HCT116 (cell line): Measurements from ENCODE around the gene APOL3. TPM values are rescaled to one million over a fixed set of nuclear protein-coding genes. Genes with fewer than 3 reads are reported as not detected.

ENCODE experiments used
- ATAC-seq: fragments of 200-7000 bp; cut with Tn5 transposase; 2 replicates; pipeline ENCODE4 v1.9.1; 2020; ENCODE audit warnings: mild to moderate bottlenecking, moderate library complexity
- BruUV-seq: library from RNA; stranded (reverse); fragments of 400-500 nt; replicated peaks from 2 replicates; lab custom pipeline; 2021; lab: Mats Ljungman, UMichigan
- CTCF ChIA-PET: fragments of 300-600 bp; sonication (Branson Sonifier 250); formaldehyde crosslinking; loops from one replicate; lab custom pipeline; 2021; ENCODE audit warnings: antibody characterized with exemption; lab: Charles Lee
- POLR2A ChIA-PET: fragments of 300-600, 350-600 bp; sonication (Branson Sonifier 250); formaldehyde crosslinking; loops from one replicate; lab custom pipeline; 2021; ENCODE audit warnings: antibody characterized with exemption; lab: Charles Lee
- RAD21 ChIA-PET, 2 experiments: fragments of 300-600 bp; sonication (Branson Sonifier 250); formaldehyde crosslinking; loops; one replicate each; lab custom pipeline; 2023; ENCODE audit warnings: low total read pairs in 2 of 2; ENCODE audit not compliant: uncharacterized antibody in 2 of 2, unreplicated experiment in 2 of 2, low non-redundant PET in 1 of 2; lab: Charles Lee
- DNase-seq: peaks from one replicate; pipeline ENCODE4 v3.0.0-alpha.2; 2010; ENCODE audit warnings: low read depth, low spot score
- H2AFZ ChIP-seq: fragments of 200-600 bp; shearing (Covaris generic), sonication (generic); 2 replicates; pipeline ENCODE4 v1.6.1; 2017; ENCODE audit warnings: low read depth, mixed run types, mixed read lengths, antibody characterized with exemption, low read length; ENCODE audit not compliant: poor library complexity, severe bottlenecking
- H3K27ac ChIP-seq: 2 replicates; pipeline ENCODE4 v1.5.1; 2012; ENCODE audit warnings: low read depth, low read length
- H3K27me3 ChIP-seq: fragments of 200-600 bp; sonication (generic); 2 replicates; pipeline ENCODE4 v1.6.1; 2016; ENCODE audit warnings: mixed run types, low read length, mixed read lengths; ENCODE audit not compliant: insufficient read depth
- H3K36me3 ChIP-seq, 2 experiments: fragments of 200-500 bp in 1 of 2; fragments of 200-600 bp in 1 of 2; sonication (Bioruptor generic) in 1 of 2; sonication (generic) in 1 of 2; 2 replicates each; pipeline versions ENCODE4 v1.5.1 to v1.6.1; 2014 to 2016; ENCODE audit warnings: low read length in 2 of 2, inconsistent platforms in 1 of 2, mixed read lengths in 1 of 2, mixed run types in 1 of 2; ENCODE audit not compliant: insufficient read depth in 2 of 2, control insufficient read depth in 1 of 2
- H3K4me1 ChIP-seq, 2 experiments: fragments of 200-600 bp in 1 of 2; sonication (generic) in 1 of 2; 2 replicates each; pipeline versions ENCODE4 v1.5.1 to v1.6.1; 2012 to 2017; ENCODE audit warnings: low read length in 2 of 2, inconsistent platforms in 1 of 2, mild to moderate bottlenecking in 1 of 2, mixed read lengths in 1 of 2, mixed run types in 1 of 2, moderate library complexity in 1 of 2; ENCODE audit not compliant: insufficient read depth in 2 of 2, control insufficient read depth in 1 of 2
- H3K4me2 ChIP-seq: fragments of 200-600 bp; sonication (generic); 2 replicates; pipeline ENCODE4 v1.6.1; 2017; ENCODE audit warnings: mixed run types, low read length, mixed read lengths
- H3K4me3 ChIP-seq, 2 experiments: fragments of 200-600 bp in 1 of 2; sonication (generic) in 1 of 2; replicated peaks in 1 of 2; 2 replicates each; pipeline ENCODE4 v1.5.1; 2011 to 2016; ENCODE audit warnings: low read length in 2 of 2, control low read depth in 1 of 2, low read depth in 1 of 2, mild to moderate bottlenecking in 1 of 2, mixed read lengths in 1 of 2, mixed run types in 1 of 2
- H3K79me2 ChIP-seq: fragments of 200-600 bp; sonication (generic); 2 replicates; pipeline ENCODE4 v1.6.1; 2017; ENCODE audit warnings: mild to moderate bottlenecking, mixed run types, low read length, moderate library complexity, mixed read lengths; ENCODE audit not compliant: insufficient read depth
- H3K9ac ChIP-seq: fragments of 200-600 bp; sonication (generic); 2 replicates; pipeline ENCODE4 v1.6.1; 2016; ENCODE audit warnings: low read length, mixed read lengths
- H3K9me2 ChIP-seq: fragments of 200-600 bp; sonication (generic), shearing (Covaris generic); 2 replicates; pipeline ENCODE4 v1.6.1; 2017; ENCODE audit warnings: mixed run types, mild to moderate bottlenecking, moderate library complexity; ENCODE audit not compliant: insufficient read depth
- H3K9me3 ChIP-seq, 2 experiments: fragments of 200-500 bp in 1 of 2; fragments of 200-600 bp in 1 of 2; sonication (Bioruptor generic) in 1 of 2; sonication (generic) in 1 of 2; 2 replicates each; pipeline ENCODE4 v1.6.1; 2014 to 2017; ENCODE audit warnings: low read length in 2 of 2, mixed read lengths in 2 of 2, inconsistent platforms in 1 of 2, low read depth in 1 of 2, mild to moderate bottlenecking in 1 of 2, mixed run types in 1 of 2, moderate library complexity in 1 of 2; ENCODE audit not compliant: control insufficient read depth in 1 of 2, insufficient read depth in 1 of 2
- H4K20me1 ChIP-seq: fragments of 200-600 bp; sonication (generic), shearing (Covaris generic); 2 replicates; pipeline ENCODE4 v1.6.1; 2017; ENCODE audit warnings: mixed run types, mild to moderate bottlenecking, moderate library complexity; ENCODE audit not compliant: insufficient read depth
- CBX3 ChIP-seq: IDR thresholded peaks from 2 replicates; pipeline ENCODE4 v1.6.1; 2012; ENCODE audit warnings: low read depth
- EGR1 ChIP-seq: IDR thresholded peaks from 2 replicates; pipeline ENCODE4 v1.6.1; 2012; ENCODE audit warnings: low read depth
- ELF1 ChIP-seq: IDR thresholded peaks from 2 replicates; pipeline ENCODE4 v1.6.1; 2012; ENCODE audit warnings: low read depth, borderline replicate concordance
- POLR2A ChIP-seq: IDR thresholded peaks from 2 replicates; pipeline ENCODE4 v1.7.0; 2011; ENCODE audit warnings: borderline replicate concordance; ENCODE audit not compliant: insufficient read depth, insufficient read length; ENCODE audit errors: extremely low read depth
- RAD21 ChIP-seq: IDR thresholded peaks from 2 replicates; pipeline ENCODE4 v1.6.1; 2012; ENCODE audit warnings: low read depth, mild to moderate bottlenecking
- SP1 ChIP-seq: IDR thresholded peaks from 2 replicates; pipeline ENCODE4 v1.6.1; 2012; ENCODE audit warnings: low read depth
- SRF ChIP-seq: IDR thresholded peaks from 2 replicates; pipeline ENCODE4 v1.6.1; 2012; ENCODE audit warnings: low read depth
- ZBTB33 ChIP-seq: IDR thresholded peaks from 2 replicates; pipeline ENCODE4 v1.6.1; 2011; ENCODE audit warnings: mild to moderate bottlenecking, low read length, moderate library complexity; ENCODE audit not compliant: insufficient replicate concordance; ENCODE audit errors: extremely low read depth
- ZFX ChIP-seq: fragments of 450-650 bp; IDR thresholded peaks from 2 replicates; pipeline ENCODE4 v1.6.1; 2017
- ZNF274 ChIP-seq: fragments of 200-500 bp; sonication (Bioruptor generic); IDR thresholded peaks from 2 replicates; pipeline ENCODE4 v1.6.1; 2014; ENCODE audit warnings: mild to moderate bottlenecking, low read depth, low read length, inconsistent platforms
- intact Hi-C: fragments of 100-400 bp; cut with micrococcal nuclease; formaldehyde crosslinking; loops from 2 replicates; pipeline ENCODE4 v1.10.0; 2022
- total RNA-seq: library from RNA; stranded (reverse); gene quantifications from one replicate; pipeline ENCODE4 v1.2.1, GENCODE V29; 2021; ENCODE audit not compliant: unreplicated experiment

APOL3 gene
- total RNA-seq, 1 experiment from 2014 or later: 0.49 TPM

GRCh38 chr22:36182056-36182455, 21.5 kb upstream of the APOL3 start:
- intact Hi-C loops: no loop called here
- no peaks in the 10 kb centered on the region for H3K79me2 ChIP-seq
- peaks cover 3% of the 10 kb centered on the region; the same call in 1 of the 2 replicates for H3K27me3 ChIP-seq
- H3K4me1 ChIP-seq: no peaks in the 10 kb centered on the region
- ChIA-PET POLR2A (no interaction called here), CTCF (interaction anchor here (0.7 to 3.3 kb wide), 3 partner anchors 30 to 105 kb away, joined by 3 to 13 read pairs (median 3); no protein-coding TSS in a partner anchor)
- no peak overlapping the region for H2AFZ ChIP-seq
- ATAC-seq (no peak), DNase-seq (no peak)
- H3K4me3 ChIP-seq: no peak overlapping the region
- no peaks in the 10 kb centered on the region for H3K9me3 ChIP-seq
- H3K27ac ChIP-seq: no peak overlapping the region
- no TSS peak for BruUV-seq
- no peaks in the 10 kb centered on the region for H4K20me1 ChIP-seq
- TF ChIP-seq SP1: no peak
- TF ChIP-seq ZBTB33: no peak
- TF ChIP-seq ELF1: no peak
- TF ChIP-seq RAD21: no peak
- TF ChIP-seq CBX3: no peak
- no peak for TF ChIP-seq SRF
- TF ChIP-seq EGR1: no peak
- TF ChIP-seq ZNF274: no peak
- no peak for TF ChIP-seq ZFX
- no peak for TF ChIP-seq POLR2A
- TF ChIP-seq, all 23 proteins: peak for 0
- Histone ChIP-seq H3K4me2 (no peak overlapping the region), H3K36me3 (no peaks in the 10 kb centered on the region), H3K9ac (no peak overlapping the region), H3K9me2 (no peaks in the 10 kb centered on the region)
- RAD21 ChIA-PET: no interaction called here
